D341Med (cell line): ENCODE measurements around the gene POLR3E.
"Not testable (repeated sequence)": the region's sequence is repeated elsewhere in the genome, so short reads cannot be mapped to it uniquely, and the experiment has no call there.

Experiments
- DNase-seq: peaks from one replicate; pipeline ENCODE4 v3.0.0; 2012; ENCODE audit warnings: low spot score

The POLR3E gene

GRCh38 chr16:22293137-22294106 lies 3.8 kb upstream of the POLR3E start:
- DNase-seq, result no peak

- DNase-seq, result no peak
Measured at GRCh38 chr16:22296225-22297113, 740 bp upstream of the POLR3E start.

DNA sequence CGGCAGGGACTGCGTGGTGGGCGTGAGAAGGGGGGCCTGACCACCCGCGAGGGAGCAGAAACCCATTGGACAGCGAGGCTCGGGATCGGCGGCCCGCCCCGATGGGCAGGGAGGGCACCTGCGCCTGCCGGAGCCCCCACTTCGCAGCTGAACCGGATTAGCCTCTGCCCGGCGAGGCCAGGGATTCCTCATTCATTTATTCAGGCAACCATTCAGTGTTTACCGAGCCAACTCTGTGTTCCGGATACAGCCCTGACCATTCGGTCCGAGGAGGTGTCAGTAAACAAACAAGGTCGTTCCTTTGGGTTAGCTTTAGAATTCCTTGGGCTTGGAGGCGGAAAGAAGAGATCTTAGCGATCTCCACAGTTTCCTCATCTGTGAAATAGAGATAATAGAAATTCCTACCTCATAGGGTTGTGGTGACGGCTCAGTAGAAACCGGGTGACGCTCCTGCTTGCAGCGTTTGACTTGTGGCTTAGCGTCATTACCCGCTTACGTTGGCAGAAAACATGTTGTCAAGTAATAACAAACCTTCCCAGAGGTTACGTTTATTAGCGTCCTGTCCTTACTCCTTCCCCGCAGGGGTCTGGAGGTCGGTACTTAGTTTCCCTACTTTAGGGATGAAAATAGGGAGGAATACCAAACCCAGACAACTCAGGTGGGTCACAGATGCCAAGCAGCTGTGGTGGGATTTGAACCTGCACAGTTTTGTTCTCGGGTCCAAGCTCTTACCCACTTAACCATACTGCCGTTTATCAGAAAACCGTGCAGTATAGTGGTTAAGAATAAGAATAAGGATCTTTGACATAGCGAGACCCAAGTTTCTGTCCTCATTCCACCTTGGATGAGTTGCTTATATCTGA lies 893 bp downstream of the POLR3E start:
- DNase-seq, result peak; percentile 71

- DNase-seq, result no peak
Measured at GRCh38 chr16:22299036-22299435, 1.8 kb downstream of the POLR3E start.

DNA sequence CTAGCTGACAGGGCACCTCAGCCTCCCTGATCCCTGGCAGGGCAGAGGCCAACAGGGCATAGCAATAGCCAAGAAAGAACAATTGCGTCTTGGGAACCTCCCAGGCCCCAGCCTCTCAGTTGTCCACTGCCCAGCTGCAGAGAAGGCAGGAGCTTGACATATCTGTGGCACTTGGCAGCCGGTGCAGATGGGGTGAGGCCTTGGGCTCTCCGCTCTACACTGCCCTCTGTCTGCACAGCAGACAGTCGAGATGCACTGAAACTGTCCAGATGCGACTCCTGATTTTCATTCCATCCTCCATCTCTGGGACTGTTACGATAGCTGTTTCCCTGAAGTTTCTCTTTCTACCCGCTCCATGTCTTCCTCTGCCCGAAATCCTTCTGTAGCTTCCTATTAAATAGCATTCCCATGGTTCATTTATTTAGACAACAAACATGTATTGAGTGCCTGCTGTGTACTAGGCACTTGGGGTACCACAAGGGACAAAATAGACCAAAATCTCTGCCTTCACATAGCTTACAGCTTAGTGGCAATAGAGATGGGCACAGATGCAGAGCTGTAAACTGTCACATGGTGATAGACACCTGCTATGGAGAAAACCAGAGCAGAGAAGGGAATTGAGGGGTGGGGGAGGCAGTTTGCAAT lies 3.3 kb downstream of the POLR3E start:
- peak; percentile 77 for DNase-seq

- DNase-seq, result not testable (repeated sequence)
Measured at GRCh38 chr16:22301423-22301822, 4.2 kb downstream of the POLR3E start.

DNA sequence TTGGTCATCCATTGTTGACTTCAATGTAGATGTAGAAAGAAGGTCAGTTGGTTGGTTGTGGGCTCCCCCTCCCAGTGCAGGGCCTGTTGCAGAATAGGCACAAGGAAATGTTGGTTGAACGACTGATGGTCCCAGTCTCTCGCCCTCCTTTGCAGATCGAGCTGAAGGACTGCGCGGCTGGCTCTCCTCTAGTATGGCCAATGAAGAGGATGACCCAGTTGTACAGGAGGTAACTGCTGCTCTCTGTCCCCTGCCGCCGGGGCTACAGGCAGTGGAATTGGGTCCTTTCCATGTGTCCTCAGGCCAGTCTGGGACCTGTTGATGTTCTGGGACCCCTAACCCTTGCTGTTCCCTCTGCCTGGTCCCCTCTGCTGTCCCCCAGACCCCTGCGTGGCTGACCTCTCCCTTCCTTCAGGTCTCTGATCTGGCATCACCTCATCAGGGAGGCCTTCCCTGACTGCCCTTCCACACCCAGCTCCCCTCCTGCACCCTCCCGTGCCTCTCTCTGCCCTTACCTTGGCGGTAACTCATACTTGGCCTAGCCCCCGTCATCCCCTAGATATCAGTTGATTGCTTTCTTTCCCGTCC lies 5.7 kb downstream of the POLR3E start:
- DNase-seq, result no peak

- DNase-seq, result no peak
Measured at GRCh38 chr16:22304411-22304810, 7.2 kb downstream of the POLR3E start.

DNA sequence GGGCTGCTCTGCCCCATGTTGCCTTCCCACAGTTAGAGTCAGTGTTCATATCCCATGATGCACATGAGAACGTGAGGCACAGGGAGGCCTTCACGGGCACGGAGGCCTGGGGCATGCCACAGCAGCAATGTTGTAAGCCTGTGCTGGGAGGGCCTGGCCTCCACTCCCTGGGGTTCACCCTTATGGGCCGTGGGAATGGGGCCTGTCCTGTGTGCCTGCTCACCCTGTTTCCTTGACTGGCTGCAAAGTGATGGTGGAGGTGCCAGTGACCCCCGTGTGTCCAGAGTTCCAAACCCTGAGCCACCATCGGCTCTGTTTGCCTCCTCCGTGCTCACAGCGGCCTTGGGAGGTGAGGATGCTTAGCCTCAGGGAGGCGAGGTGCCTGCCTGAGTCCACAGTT lies 9.6 kb downstream of the POLR3E start:
- no peak for DNase-seq

- DNase-seq, result no peak
Measured at GRCh38 chr16:22307838-22308237, 10.6 kb downstream of the POLR3E start.

DNA sequence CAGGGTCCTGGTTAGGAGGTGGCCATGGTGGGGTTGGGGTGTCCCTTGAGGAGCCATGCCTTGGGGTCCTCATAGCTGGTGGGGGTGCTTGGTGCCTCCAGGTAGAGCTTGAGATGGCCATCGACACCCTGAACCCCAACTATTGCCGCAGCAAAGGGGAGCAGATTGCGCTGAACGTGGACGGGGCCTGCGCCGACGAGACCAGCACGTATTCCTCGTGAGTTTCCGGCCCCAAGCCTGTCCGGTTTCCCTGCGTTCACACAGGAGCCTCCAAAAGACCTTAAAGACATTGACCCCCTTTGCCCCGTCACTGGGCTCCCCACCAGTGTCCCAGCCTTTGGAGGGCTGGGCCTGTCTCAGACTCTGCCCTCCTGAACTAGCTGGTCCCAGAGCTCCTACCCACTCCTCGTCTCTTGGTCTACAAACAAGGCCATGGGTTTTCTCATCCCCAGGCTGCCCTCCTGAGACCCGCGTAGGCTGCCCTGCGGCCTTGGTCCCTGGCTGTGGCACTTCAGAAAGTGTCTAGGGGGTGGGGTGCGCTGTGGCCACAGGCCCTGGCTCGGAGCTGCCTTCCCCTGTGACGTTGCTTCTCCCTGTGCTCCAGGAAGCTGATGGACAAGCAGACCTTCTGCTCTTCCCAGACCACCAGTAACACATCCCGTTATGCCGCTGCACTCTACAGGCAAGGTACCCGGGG lies 11.8 kb downstream of the POLR3E start:
- DNase-seq, result no peak

DNA sequence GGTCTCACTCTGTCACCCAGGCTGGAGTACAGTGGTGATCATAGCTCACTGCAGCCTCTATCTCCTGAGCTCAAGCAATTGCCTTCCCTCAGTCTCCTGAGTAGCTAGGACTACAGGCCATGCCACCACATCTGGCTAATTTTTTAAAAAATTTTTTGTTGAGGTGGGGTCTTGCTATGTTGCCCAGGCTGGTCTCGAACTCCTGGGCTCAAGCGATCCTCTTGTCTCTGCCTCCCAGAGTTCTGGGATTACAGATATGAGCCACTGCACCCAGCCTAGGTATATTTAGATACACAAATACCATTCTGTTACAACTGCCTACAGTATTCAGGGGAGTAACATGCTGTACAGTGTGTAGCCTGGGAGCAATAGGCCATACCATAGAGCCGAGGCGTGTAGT lies 14.3 kb downstream of the POLR3E start:
- DNase-seq, result no peak

- DNase-seq, result peak; percentile 80
Measured at GRCh38 chr16:22312897-22313781, 15.9 kb downstream of the POLR3E start.

GRCh38 chr16:22313876-22314470 lies 16.8 kb downstream of the POLR3E start:
- no peak for DNase-seq

GRCh38 chr16:22314661-22315626 lies 17.7 kb downstream of the POLR3E start:
- DNase-seq, result peak; percentile 82

GRCh38 chr16:22315979-22316378 lies 18.8 kb downstream of the POLR3E start:
- no peak for DNase-seq

DNA sequence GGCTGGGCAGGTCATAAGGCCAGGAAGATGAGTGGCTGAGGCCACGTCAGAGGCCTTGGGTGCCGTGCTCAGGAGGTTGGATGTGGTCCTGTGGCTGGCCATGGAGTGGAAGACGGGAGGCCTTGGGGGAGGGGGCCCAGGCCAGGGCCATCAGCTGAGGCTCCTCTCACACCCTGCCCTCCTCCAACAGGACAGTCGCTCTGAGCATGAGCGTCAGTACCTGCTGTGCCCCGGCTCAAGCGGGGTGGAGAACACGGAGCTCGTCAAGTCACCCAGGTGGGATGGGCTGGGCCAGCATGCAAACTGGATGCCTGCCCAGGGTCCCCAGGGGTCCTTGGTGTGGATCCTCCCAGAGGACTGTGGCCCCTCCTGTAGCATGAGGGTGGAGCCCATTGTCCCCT lies 19.2 kb downstream of the POLR3E start:
- no peak for DNase-seq
